Retinal pigment epithelial cell (primary cell): ENCODE data around the gene ARHGEF11.
"Not testable (repeated sequence)": the region's sequence is repeated elsewhere in the genome, so short reads cannot be mapped to it uniquely, and the experiment has no call there.

Experiments
- DNase-seq: peaks from one replicate; pipeline ENCODE4 v3.0.0-alpha.2; 2010; ENCODE audit warnings: low read depth
- H3K4me3 ChIP-seq: 2 replicates; pipeline ENCODE4 v1.5.1; 2011; ENCODE audit warnings: mild to moderate bottlenecking, low read length, control low read depth, moderate library complexity
- TF ChIP-seq, protein P1 (sequence below): conservative IDR thresholded peaks from 2 replicates; pipeline ENCODE4 v1.5.1; 2011; ENCODE audit warnings: low read depth, low read length, control low read depth, inconsistent platforms

The ARHGEF11 gene

DNA sequence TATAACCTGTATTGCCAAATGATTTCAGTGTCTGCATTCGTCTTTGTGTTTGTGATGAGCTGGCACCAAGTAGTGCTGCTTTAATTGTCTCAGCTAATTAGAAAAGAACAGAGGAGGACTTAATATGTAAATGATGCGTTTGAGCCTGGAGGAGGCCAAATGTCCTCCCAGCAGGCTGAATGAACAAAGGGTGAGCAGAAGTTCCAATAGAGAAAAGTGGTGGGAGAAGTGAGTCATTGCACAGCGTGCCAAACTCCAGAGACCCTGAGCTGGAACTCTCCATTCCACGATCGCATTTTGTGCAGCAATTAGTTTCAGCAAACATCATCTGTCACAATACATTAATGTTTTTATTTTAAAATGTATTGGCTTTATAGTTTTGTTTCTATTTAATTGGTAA is 36.2 kb upstream of the ARHGEF11 start:
- TF ChIP-seq, protein P1, sequence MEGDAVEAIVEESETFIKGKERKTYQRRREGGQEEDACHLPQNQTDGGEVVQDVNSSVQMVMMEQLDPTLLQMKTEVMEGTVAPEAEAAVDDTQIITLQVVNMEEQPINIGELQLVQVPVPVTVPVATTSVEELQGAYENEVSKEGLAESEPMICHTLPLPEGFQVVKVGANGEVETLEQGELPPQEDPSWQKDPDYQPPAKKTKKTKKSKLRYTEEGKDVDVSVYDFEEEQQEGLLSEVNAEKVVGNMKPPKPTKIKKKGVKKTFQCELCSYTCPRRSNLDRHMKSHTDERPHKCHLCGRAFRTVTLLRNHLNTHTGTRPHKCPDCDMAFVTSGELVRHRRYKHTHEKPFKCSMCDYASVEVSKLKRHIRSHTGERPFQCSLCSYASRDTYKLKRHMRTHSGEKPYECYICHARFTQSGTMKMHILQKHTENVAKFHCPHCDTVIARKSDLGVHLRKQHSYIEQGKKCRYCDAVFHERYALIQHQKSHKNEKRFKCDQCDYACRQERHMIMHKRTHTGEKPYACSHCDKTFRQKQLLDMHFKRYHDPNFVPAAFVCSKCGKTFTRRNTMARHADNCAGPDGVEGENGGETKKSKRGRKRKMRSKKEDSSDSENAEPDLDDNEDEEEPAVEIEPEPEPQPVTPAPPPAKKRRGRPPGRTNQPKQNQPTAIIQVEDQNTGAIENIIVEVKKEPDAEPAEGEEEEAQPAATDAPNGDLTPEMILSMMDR, result no peak
- DNase-seq, result no peak
- H3K4me3 ChIP-seq, result no peak overlapping the region

DNA sequence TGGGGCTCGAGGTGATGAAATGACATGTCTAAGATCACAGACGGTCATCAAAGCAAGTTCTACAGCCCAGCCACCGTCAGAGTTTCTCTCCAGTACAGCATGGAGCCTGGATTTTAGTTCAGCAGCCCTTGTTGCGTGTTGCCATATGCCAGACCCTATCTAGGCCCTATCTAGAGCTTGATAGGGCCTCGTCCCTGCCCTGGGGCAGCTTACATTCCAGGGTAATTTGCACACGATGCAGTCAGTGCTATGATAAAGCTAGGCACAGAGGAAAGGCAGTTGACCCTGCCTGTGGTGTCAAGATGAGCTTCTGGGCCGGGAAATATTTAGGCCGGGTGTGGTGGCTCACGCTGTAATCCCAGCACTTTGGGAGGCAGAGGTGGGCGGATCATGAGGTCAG is 35.2 kb upstream of the ARHGEF11 start:
- TF ChIP-seq, protein P1, result no peak
- no peak for DNase-seq
- H3K4me3 ChIP-seq, result no peak overlapping the region

DNA sequence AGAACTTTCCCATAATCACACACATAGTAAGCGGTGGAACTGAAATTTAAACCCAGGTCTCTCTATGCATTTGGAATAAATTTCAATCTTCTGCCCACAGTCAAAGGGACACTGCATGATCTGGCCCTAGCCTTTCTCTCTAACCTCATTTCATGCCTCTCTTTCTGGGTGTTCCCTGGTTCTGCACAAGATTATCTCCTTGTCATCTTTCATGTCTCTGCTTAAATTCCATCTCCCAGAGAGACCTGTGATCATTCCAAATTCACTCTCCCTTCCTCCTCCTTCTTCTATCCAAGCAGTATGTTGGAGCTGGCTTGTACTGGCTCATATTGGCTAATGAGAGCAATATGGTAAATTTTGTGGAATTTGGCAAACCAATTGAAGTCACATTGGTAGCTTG is 31.9 kb upstream of the ARHGEF11 start:
- no peak overlapping the region for H3K4me3 ChIP-seq
- no peak for DNase-seq
- TF ChIP-seq, protein P1, result no peak

DNA sequence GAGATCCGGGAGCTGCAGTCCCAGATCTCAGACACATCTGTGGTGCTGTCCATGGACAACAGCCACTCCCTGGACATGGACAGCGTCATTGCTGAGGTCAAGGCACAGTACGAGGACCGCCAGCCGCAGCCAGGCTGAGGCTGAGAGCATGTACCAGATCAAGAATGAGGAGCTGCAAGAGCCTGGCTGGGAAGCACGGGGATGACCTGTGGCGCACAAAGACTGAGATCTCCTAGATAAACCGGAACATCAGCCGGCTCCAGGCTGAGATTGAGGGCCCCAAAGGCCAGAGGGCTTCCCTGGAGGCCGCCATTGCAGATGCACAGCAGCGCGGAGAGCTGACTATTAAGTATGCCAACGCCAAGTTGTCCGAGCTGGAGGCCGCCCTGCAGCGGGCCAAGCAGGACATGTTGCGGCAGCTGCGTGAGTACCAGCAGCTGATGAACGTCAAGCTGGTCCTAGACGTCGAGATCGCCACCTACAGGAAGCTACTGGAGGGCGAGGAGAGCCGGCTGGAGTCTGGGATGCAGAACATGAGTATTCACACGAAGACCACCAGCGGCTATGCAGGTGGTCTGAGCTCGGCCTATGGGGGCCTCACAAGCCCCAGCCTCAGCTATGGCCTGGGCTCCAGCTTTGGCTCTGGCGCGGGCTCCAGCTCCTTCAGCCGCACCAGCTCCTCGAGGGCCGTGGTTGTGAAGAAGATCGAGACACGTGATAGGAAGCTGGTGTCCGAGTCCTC is 28.6 kb upstream of the ARHGEF11 start:
- peak; percentile 10 for DNase-seq
- TF ChIP-seq, protein P1, result peak; percentile 71
- H3K4me3 ChIP-seq, result no peak overlapping the region

DNA sequence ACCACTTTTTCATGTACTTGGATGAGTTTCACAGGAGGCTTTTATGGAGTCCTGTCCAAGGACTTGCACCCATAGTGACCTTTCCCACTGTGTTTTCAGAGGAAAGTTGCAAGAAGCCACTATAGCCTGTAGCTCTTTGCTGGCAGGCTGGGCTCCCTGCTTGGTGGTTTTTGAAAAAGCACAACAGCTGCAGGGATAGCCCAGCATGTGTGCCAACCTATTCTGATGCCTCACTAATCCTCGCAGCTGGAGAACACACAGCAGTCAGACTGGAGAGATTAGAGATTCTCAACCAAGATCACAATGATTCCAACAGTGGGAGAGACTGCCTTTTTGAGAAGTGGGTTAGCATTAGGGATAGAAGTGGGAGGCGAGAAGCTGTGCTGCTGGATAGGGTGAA is 24.1 kb upstream of the ARHGEF11 start:
- TF ChIP-seq, protein P1, result no peak
- no peak for DNase-seq
- no peak overlapping the region for H3K4me3 ChIP-seq

DNA sequence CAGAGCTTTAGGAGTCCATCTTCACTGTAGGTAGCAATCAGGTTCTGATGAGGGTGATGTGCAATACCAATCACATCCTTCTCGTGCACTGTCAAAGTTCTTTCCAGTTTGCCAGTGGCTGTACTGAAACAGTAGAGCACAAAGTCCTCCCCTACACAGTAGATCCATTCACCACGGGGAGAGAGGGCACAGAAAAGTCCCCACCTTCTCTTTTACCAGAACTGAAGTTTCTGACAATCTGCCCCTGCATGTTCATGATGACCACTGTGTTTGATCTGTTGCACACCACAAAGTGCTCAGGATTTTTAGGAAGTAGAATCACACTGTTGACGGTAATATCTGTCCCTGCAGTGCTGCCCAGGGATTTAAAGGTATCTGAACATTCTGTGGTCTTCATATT is 13.7 kb upstream of the ARHGEF11 start:
- not testable (repeated sequence) for DNase-seq, H3K4me3 ChIP-seq

- TF ChIP-seq, protein P1, result no peak
- H3K4me3 ChIP-seq, result no peak overlapping the region
- no peak for DNase-seq
These were observed 10.7 kb upstream of the ARHGEF11 start for GRCh38 chr1:157056269-157056668.

- not testable (repeated sequence) for H3K4me3 ChIP-seq, DNase-seq
These were observed 10.2 kb upstream of the ARHGEF11 start for GRCh38 chr1:157055729-157056128.
